AG09319 (cell line): ENCODE results near the gene MEIS1.

Experiments used
- DNase-seq: peaks from one replicate; pipeline ENCODE4 v3.0.0-alpha.2; 2010; ENCODE audit warnings: low read depth; ENCODE audit errors: extremely low read depth
- TF ChIP-seq, protein P1 (sequence below): IDR thresholded peaks from 2 replicates; pipeline ENCODE4 v1.5.1; 2011; ENCODE audit warnings: low read depth, mild to moderate bottlenecking, inconsistent platforms, low read length, moderate library complexity

Gene MEIS1

DNA sequence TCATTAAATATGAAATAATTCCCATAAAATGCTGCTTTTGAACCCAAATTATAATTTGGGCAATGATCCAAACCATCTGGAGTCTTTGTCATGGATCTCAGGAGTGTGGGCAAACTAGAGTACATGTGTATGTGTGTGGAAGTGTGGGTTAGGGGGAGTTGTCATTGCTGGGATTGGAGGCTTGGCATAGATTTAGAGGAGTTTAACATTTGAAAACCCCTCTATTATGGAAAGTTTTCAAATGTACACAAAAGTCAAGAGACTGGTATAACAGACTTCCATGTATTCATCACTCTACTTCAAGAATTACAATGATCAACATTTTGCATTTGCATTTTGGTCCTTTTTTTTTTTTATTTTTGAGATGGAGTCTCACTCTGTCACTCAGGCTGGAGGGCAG, 159.1 kb downstream of the MEIS1 start:
- TF ChIP-seq, protein P1, sequence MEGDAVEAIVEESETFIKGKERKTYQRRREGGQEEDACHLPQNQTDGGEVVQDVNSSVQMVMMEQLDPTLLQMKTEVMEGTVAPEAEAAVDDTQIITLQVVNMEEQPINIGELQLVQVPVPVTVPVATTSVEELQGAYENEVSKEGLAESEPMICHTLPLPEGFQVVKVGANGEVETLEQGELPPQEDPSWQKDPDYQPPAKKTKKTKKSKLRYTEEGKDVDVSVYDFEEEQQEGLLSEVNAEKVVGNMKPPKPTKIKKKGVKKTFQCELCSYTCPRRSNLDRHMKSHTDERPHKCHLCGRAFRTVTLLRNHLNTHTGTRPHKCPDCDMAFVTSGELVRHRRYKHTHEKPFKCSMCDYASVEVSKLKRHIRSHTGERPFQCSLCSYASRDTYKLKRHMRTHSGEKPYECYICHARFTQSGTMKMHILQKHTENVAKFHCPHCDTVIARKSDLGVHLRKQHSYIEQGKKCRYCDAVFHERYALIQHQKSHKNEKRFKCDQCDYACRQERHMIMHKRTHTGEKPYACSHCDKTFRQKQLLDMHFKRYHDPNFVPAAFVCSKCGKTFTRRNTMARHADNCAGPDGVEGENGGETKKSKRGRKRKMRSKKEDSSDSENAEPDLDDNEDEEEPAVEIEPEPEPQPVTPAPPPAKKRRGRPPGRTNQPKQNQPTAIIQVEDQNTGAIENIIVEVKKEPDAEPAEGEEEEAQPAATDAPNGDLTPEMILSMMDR: no peak
- DNase-seq: no peak

DNA sequence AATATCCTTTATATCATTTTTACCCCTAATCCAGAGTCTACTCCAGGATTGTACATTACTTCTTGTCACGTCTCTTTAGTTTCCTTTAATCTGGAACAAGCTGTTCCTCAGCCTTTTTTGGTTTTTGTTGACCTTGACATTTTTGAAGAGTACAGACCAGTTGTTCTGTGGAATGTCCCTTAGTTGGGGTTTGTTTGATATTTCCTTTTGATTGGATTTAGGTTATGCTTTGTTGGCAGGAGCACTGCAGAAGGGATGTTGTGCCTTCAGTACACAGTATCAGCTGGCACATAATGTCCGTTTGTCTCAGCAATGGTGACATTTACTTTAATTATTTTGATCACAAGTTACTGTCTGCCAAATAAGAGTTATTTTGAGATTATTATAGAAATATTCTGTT, 160.6 kb downstream of the MEIS1 start:
- DNase-seq: no peak
- TF ChIP-seq, protein P1: no peak

DNA sequence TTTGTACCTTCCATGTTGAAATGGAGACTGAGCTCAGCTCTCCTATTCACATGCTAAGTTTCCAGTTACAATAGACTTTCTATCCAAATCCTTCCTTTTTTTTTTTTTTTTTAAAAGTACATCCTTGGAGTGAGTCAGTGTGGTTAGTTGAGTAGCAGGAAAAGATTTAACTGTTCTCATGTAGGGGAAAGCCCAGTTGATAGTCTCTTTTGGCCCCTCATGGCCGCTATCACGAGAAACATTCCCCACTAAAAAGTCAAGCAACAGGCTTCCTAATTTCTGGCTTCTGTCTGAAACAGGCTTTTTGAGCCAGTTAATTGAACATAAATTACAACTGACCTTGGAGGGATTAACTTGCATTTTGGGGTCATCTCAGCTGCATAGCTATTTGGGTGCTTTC, 161.3 kb downstream of the MEIS1 start:
- DNase-seq: no peak
- TF ChIP-seq, protein P1: no peak

DNA sequence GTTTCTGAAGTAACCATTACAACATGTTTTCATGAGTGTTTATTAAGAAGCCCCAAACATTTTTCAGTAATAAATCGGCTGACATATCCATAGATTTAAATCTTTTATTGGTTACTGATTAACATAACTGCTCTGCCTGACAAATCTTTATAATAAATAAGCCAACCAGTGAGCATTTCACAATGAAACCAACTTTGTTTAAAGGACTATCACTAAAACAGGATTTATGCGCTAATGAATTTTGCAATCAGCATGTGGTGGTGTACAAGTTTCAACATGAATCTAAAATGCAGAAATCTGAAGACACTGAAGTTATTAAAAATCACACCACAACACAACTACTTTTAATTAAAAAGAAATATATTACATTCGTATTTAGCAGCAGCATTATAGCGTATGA, 166.7 kb downstream of the MEIS1 start:
- TF ChIP-seq, protein P1: no peak
- DNase-seq: no peak

DNA sequence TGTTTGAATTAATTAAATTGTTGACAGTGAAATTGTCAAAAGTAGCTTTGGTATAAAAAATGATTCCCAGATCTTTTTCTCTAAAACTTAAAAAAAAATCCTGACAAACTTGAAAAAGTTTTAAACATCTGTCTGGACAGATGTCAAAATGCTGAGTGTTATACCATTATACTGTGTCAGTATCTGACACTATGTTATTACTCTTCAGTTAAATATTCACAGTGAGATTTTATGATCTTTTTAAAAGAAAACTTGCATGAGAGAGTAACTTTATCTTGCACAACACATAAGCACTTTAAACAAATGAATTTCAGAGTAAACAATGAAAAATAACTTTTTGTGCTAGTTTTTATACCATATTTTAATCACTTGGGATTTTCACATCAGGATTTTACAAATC, 167.4 kb downstream of the MEIS1 start:
- TF ChIP-seq, protein P1: no peak
- DNase-seq: no peak

DNA sequence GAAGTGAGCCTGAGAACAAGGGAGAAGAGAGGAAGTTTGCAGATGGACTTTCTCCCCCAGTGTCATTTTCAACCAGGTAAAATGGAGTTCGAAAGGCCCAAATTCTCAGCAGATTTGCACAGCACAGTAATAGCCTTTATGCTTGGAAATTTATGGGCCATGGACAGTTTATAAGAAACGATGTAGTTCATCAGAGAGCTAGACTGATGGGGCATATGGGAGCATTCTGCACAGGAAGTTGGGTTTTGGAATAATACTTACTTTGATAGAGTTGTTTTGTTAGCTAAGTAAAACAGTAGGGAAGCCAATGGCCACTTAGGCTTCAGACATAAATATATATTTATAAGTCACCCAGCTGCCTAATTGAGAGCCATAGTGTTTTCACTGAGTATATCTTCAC, 169.4 kb downstream of the MEIS1 start:
- no peak for DNase-seq
- TF ChIP-seq, protein P1: no peak

DNA sequence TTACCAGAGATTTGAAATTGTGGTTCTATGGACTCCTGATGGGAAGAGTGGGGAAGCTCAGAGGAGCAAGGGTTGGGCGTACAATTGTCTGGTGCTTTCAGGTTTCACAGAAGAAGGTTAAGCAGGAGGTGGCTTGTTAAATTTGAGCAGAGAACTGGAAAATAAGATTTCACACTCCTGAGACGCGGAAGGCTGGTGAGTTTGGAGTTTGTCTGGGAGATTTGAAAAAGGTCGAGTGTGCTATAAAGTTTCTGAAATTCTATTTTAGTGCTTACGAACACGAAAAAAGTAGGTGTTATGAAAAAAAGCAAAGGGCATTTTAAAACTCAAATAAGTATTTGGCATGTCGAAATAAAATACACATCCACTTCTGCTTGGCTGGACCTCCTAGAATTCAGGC, 170.1 kb downstream of the MEIS1 start:
- DNase-seq: no peak
- TF ChIP-seq, protein P1: no peak

DNA sequence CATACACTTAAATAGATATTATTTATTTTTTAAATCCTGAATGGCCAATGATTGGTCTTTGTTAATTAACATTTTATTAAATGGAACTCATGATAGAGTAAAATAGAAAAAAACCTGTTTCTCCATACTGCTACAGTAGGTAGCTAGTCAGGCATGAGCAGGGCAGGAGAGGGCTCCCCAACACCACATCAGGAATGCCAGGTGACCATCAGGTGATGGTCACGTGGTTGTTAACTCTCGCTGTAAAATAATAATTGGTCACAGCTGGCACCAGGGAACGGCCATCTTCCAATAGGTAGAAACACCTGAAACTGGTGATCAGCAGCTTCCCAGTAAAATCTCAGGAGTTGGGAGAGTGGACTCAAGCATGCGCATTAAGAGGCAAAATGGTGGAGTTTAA, 172.2 kb downstream of the MEIS1 start:
- no peak for DNase-seq
- TF ChIP-seq, protein P1: no peak
